ENCODE measurements around the gene TTC5.
"Not testable (repeated sequence)": the region's sequence is repeated elsewhere in the genome, so short reads cannot be mapped to it uniquely, and the experiment has no call there.

Gene TTC5

GRCh38 chr14:20277409-20277808, 28.3 kb downstream of the TTC5 start:
- DNase-seq (ENCODE audit: low read depth in 2 of 2) = no peak
- TF ChIP-seq CTCF (IDR thresholded peaks at IDR 0.05; ENCODE audit: low read depth, low read length) = no peak
- H3K4me3 ChIP-seq (replicated peaks in 1 of 2; ENCODE audit: low read depth in 2 of 2, low read length in 2 of 2) = no peak overlapping the region

- no peak for TF ChIP-seq CTCF (IDR thresholded peaks at IDR 0.05; ENCODE audit: low read depth, low read length)
- no peak overlapping the region for H3K4me3 ChIP-seq (replicated peaks in 1 of 2; ENCODE audit: low read depth in 2 of 2, low read length in 2 of 2)
- no peak for DNase-seq (ENCODE audit: low read depth in 2 of 2)
Measured at GRCh38 chr14:20274062-20274461, 31.7 kb downstream of the TTC5 start.

GRCh38 chr14:20264361-20264760, 41.4 kb downstream of the TTC5 start:
- DNase-seq (ENCODE audit: low read depth in 2 of 2) = not testable (repeated sequence)

GRCh38 chr14:20262642-20263128, 43.1 kb downstream of the TTC5 start:
- no peak for TF ChIP-seq CTCF (IDR thresholded peaks at IDR 0.05; ENCODE audit: low read depth, low read length)
- DNase-seq (ENCODE audit: low read depth in 2 of 2) = peak; percentile 53 to 75

More at GRCh38 chr14:20264361-20264760, 41.4 kb downstream of the TTC5 start:
- not testable (repeated sequence) for H3K4me3 ChIP-seq (replicated peaks in 1 of 2; ENCODE audit: low read depth in 2 of 2, low read length in 2 of 2)

GRCh38 chr14:20247646-20248246, 58.0 kb downstream of the TTC5 start:
- H3K4me3 ChIP-seq (replicated peaks in 1 of 2; ENCODE audit: low read depth in 2 of 2, low read length in 2 of 2) = no peak overlapping the region
- no peak for TF ChIP-seq CTCF (IDR thresholded peaks at IDR 0.05; ENCODE audit: low read depth, low read length)
- DNase-seq (ENCODE audit: low read depth in 2 of 2) = peak in 1 of 2 donors; percentile 5

More at GRCh38 chr14:20262642-20263128, 43.1 kb downstream of the TTC5 start:
- H3K4me3 ChIP-seq (replicated peaks in 1 of 2; ENCODE audit: low read depth in 2 of 2, low read length in 2 of 2) = no peak overlapping the region
